Activated CD8-positive, alpha-beta T cell treated with anti-CD3 and anti-CD28 coated beads for 36 hours (primary cell): ENCODE data around the gene ROBO3. TPM values are rescaled to one million over a fixed set of nuclear protein-coding genes. Genes with fewer than 3 reads are reported as not detected.

Experiments
- ATAC-seq: fragments of 200-7000 bp; cut with Tn5 transposase; one replicate; pipeline ENCODE4 v1.10.0; 2021; ENCODE audit warnings: mild to moderate bottlenecking, moderate library complexity
- CTCF ChIA-PET: fragments of 350-600 bp; sonication (Branson Sonifier 250); formaldehyde crosslinking; loops from one replicate; lab custom pipeline; 2021; ENCODE audit warnings: antibody characterized with exemption; lab: Charles Lee
- POLR2A ChIA-PET: fragments of 350-600 bp; sonication (Branson Sonifier 250); formaldehyde crosslinking; loops from one replicate; lab custom pipeline; 2021; ENCODE audit warnings: antibody characterized with exemption; lab: Charles Lee
- DNase-seq: peaks from one replicate; pipeline ENCODE4 v3.0.0-alpha.2; 2020
- H3K27ac Mint-ChIP-seq: one replicate; pipeline ENCODE4 v1.8.0; 2021; ENCODE audit warnings: mild to moderate bottlenecking, mixed read lengths
- H3K27me3 Mint-ChIP-seq: one replicate; pipeline ENCODE4 v1.8.0; 2021; ENCODE audit warnings: mixed read lengths
- H3K36me3 Mint-ChIP-seq: one replicate; pipeline ENCODE4 v1.8.0; 2021; ENCODE audit warnings: low read depth, mixed read lengths
- H3K4me1 Mint-ChIP-seq: one replicate; pipeline ENCODE4 v1.8.0; 2021; ENCODE audit warnings: low read depth, mixed read lengths
- H3K4me3 Mint-ChIP-seq: one replicate; pipeline ENCODE4 v1.8.0; 2021; ENCODE audit warnings: mild to moderate bottlenecking, moderate library complexity, mixed read lengths
- H3K9me3 Mint-ChIP-seq: one replicate; pipeline ENCODE4 v1.8.0; 2021; ENCODE audit warnings: mixed read lengths
- CTCF ChIP-seq: fragments of 200-600 bp; IDR thresholded peaks from one replicate; pipeline ENCODE4 v1.8.0; 2022; ENCODE audit warnings: antibody characterized with exemption, mild to moderate bottlenecking
- intact Hi-C: fragments of 100-400 bp; cut with micrococcal nuclease; formaldehyde crosslinking; loops from one replicate; pipeline ENCODE4 v1.10.0; 2022
- total RNA-seq, 2 experiments: library from RNA; stranded (reverse); gene quantifications; one replicate each; pipeline ENCODE4 v1.2.3, GENCODE V29; 2021

The ROBO3 gene
- total RNA-seq, 2 experiments from 2014 or later = 17.6 to 18.4 TPM

- POLR2A ChIA-PET = interaction anchor here (0.7 kb wide), 1 partner anchor 40 kb away, joined by 4 read pairs; no protein-coding TSS in a partner anchor
- H3K27me3 Mint-ChIP-seq = peaks cover 5% of the 10 kb centered on the region
- DNase-seq = no peak
- H3K36me3 Mint-ChIP-seq = no peaks in the 10 kb centered on the region
- intact Hi-C loops = no loop called here
- no peak overlapping the region for H3K4me3 Mint-ChIP-seq
- ATAC-seq = no peak
- TF ChIP-seq CTCF = no peak
- no peaks in the 10 kb centered on the region for H3K9me3 Mint-ChIP-seq
- peaks cover 16% of the 10 kb centered on the region for H3K4me1 Mint-ChIP-seq
- CTCF ChIA-PET = no interaction called here
- no peak overlapping the region for H3K27ac Mint-ChIP-seq
Measured at GRCh38 chr11:124879493-124880289, 14.5 kb downstream of the ROBO3 start.

- peaks cover 16% of the 10 kb centered on the region for H3K4me1 Mint-ChIP-seq
- DNase-seq = no peak
- POLR2A ChIA-PET = interaction anchor here (0.7 kb wide), 1 partner anchor 40 kb away, joined by 4 read pairs; no protein-coding TSS in a partner anchor
- intact Hi-C loops = no loop called here
- H3K9me3 Mint-ChIP-seq = no peaks in the 10 kb centered on the region
- peaks cover 3% of the 10 kb centered on the region for H3K27me3 Mint-ChIP-seq
- H3K4me3 Mint-ChIP-seq = no peak overlapping the region
- no peak for ATAC-seq
- no peak for TF ChIP-seq CTCF
- no peak overlapping the region for H3K27ac Mint-ChIP-seq
- CTCF ChIA-PET = no interaction called here
- H3K36me3 Mint-ChIP-seq = no peaks in the 10 kb centered on the region
Measured at GRCh38 chr11:124880290-124880611, 15.0 kb downstream of the ROBO3 start.

GRCh38 chr11:124880958-124881357 lies 15.7 kb downstream of the ROBO3 start:
- Mint-ChIP-seq H3K27me3 (no peaks in the 10 kb centered on the region), H3K36me3 (no peaks in the 10 kb centered on the region), H3K27ac (no peak overlapping the region), H3K4me1 (peaks cover 16% of the 10 kb centered on the region), H3K9me3 (no peaks in the 10 kb centered on the region), H3K4me3 (no peak overlapping the region)
- DNase-seq (no peak), ATAC-seq (no peak)
- intact Hi-C loops = no loop called here
- no peak for TF ChIP-seq CTCF
- CTCF ChIA-PET = interaction anchor here (1.5 to 1.8 kb wide), 2 partner anchors 87 to 261 kb away, joined by 4 to 5 read pairs; no protein-coding TSS in a partner anchor
- POLR2A ChIA-PET = no interaction called here

- Mint-ChIP-seq H3K9me3 (no peaks in the 10 kb centered on the region), H3K4me1 (peaks cover 7% of the 10 kb centered on the region), H3K4me3 (no peak overlapping the region), H3K27me3 (no peaks in the 10 kb centered on the region), H3K36me3 (no peaks in the 10 kb centered on the region), H3K27ac (no peak overlapping the region)
- CTCF ChIA-PET = interaction anchor here (1.0 to 1.8 kb wide), 4 partner anchors 46 to 259 kb away, joined by 3 to 5 read pairs (median 4); no protein-coding TSS in a partner anchor
- POLR2A ChIA-PET = interaction anchor here (0.7 to 1.1 kb wide), 2 partner anchors 17 to 189 kb away, joined by 3 read pairs; partner anchors contain the start of gene ROBO3
- DNase-seq (no peak), ATAC-seq (no peak)
- TF ChIP-seq CTCF = no peak
- intact Hi-C loops = no loop called here
Measured at GRCh38 chr11:124882339-124883071, 17.3 kb downstream of the ROBO3 start.
